Measurements from ENCODE around the gene ZNF835. TPM values are rescaled to one million over a fixed set of nuclear protein-coding genes. Genes with fewer than 3 reads are reported as not detected.

ZNF835 gene
- polyA plus RNA-seq (not detected in 2 replicates), polyA minus RNA-seq (0.12 TPM in 1 of 2 replicates, not detected in the other)

- no peaks in the 10 kb centered on the region for H3K27me3 ChIP-seq (ENCODE audit: insufficient read depth, low read depth, low read length)
- H2AFZ ChIP-seq (ENCODE audit: low read depth, low read length), result no peak within 1 kb of the TSS
- no peaks in the 10 kb centered on the region for H4K20me1 ChIP-seq (ENCODE audit: insufficient read depth)
- H3K9me2 ChIP-seq (ENCODE audit: insufficient read depth, low read length), result no peaks in the 10 kb centered on the region
- no peak within 1 kb of the TSS for H3K4me2 ChIP-seq (ENCODE audit: low read length)
- no peak for TF ChIP-seq SMC3 (conservative IDR thresholded peaks at IDR 0.05; ENCODE audit: poor library complexity)
- no peak for TF ChIP-seq EP300 (conservative IDR thresholded peaks at IDR 0.05; ENCODE audit: poor library complexity, severe bottlenecking)
- no peak for TF ChIP-seq POLR2AphosphoS5 (IDR thresholded peaks at IDR 0.05)
- no peak for TF ChIP-seq TAF1 (IDR thresholded peaks at IDR 0.05; ENCODE audit: low read depth)
- H3K27ac ChIP-seq (ENCODE audit: low read length), result no peak within 1 kb of the TSS
- H3K36me3 ChIP-seq (ENCODE audit: insufficient read depth, low read length), result no peaks in the 10 kb centered on the region
- no peaks in the 10 kb centered on the region for H3F3A ChIP-seq (ENCODE audit: insufficient read depth, low read length, poor library complexity, severe bottlenecking)
- H3K79me2 ChIP-seq (replicated peaks; ENCODE audit: insufficient read depth, low read length), result no peaks in the 10 kb centered on the region
- H3K9me3 ChIP-seq (ENCODE audit: low read length), result peaks cover 8% of the 10 kb centered on the region
- no peak within 1 kb of the TSS for H3K9ac ChIP-seq (ENCODE audit: low read length)
- no peak within 1 kb of the TSS for H3K4me3 ChIP-seq (ENCODE audit: low read length)
Observed at GRCh38 chr19:56671613-56671994, at the start of gene ZNF835. Gene ZNF835 (minus strand): TSS chr19:56671757. CDS start chr19:56665198, 6,559 bp downstream.

- Histone ChIP-seq H3K36me3 (ENCODE audit: insufficient read depth, low read length) (no peaks in the 10 kb centered on the region), H4K20me1 (ENCODE audit: insufficient read depth) (no peaks in the 10 kb centered on the region), H3K9ac (ENCODE audit: low read length) (no peak overlapping the region), H3K27me3 (ENCODE audit: insufficient read depth, low read depth, low read length) (no peaks in the 10 kb centered on the region), H3K9me2 (ENCODE audit: insufficient read depth, low read length) (no peaks in the 10 kb centered on the region), H3K27ac (ENCODE audit: low read length) (peak overlapping the region; percentile 0), H3K79me2 (replicated peaks; ENCODE audit: insufficient read depth, low read length) (no peaks in the 10 kb centered on the region), H3K4me3 (ENCODE audit: low read length) (no peak overlapping the region), H2AFZ (ENCODE audit: low read depth, low read length) (no peak overlapping the region), H3F3A (ENCODE audit: insufficient read depth, low read length, poor library complexity, severe bottlenecking) (no peaks in the 10 kb centered on the region), H3K9me3 (ENCODE audit: low read length) (no peaks in the 10 kb centered on the region), H3K4me2 (ENCODE audit: low read length) (no peak overlapping the region)
- TF ChIP-seq REST (IDR thresholded peaks at IDR 0.05; ENCODE audit: borderline replicate concordance), result no peak
- no peak for TF ChIP-seq MXI1 (conservative IDR thresholded peaks at IDR 0.05; ENCODE audit: poor library complexity, severe bottlenecking)
- TF ChIP-seq POLR2AphosphoS5 (IDR thresholded peaks at IDR 0.05), result no peak
- no peak for TF ChIP-seq RAD21 (conservative IDR thresholded peaks at IDR 0.05)
- no peak for TF ChIP-seq TAF1 (IDR thresholded peaks at IDR 0.05; ENCODE audit: low read depth)
- TF ChIP-seq EP300 (conservative IDR thresholded peaks at IDR 0.05; ENCODE audit: poor library complexity, severe bottlenecking), result no peak
- TF ChIP-seq EZH2 (IDR thresholded peaks at IDR 0.05; ENCODE audit: borderline replicate concordance, insufficient read depth, low read length, poor library complexity, severe bottlenecking), result no peak
- TF ChIP-seq SMC3 (conservative IDR thresholded peaks at IDR 0.05; ENCODE audit: poor library complexity), result no peak
- TF ChIP-seq CTCF (IDR thresholded peaks at IDR 0.05; ENCODE audit: poor library complexity, severe bottlenecking), result no peak
Observed at GRCh38 chr19:56720281-56720680, 48.7 kb upstream of the ZNF835 start.

All from neural cell (in vitro differentiated cells).